Kidney epithelial cell (primary cell): ENCODE data around the gene SKAP1. TPM values are rescaled to one million over a fixed set of nuclear protein-coding genes. Genes with fewer than 3 reads are reported as not detected.

Experiments
- DNase-seq: peaks from one replicate; pipeline ENCODE4 v3.0.0-alpha.2; 2010; ENCODE audit warnings: low read depth
- H3K27me3 ChIP-seq: 2 replicates; pipeline ENCODE4 v1.6.0; 2011; ENCODE audit warnings: low read length; ENCODE audit not compliant: control insufficient read depth, insufficient read depth
- H3K36me3 ChIP-seq: 2 replicates; pipeline ENCODE4 v1.5.1; 2011; ENCODE audit warnings: low read length; ENCODE audit not compliant: control insufficient read depth, insufficient read depth
- H3K4me3 ChIP-seq: 2 replicates; pipeline ENCODE4 v1.5.1; 2011; ENCODE audit warnings: low read depth, mild to moderate bottlenecking, control low read depth, low read length
- CTCF ChIP-seq: IDR thresholded peaks from 2 replicates; pipeline ENCODE4 v1.5.1; 2011; ENCODE audit warnings: mild to moderate bottlenecking, moderate library complexity, low read length, control low read depth, inconsistent platforms; ENCODE audit not compliant: insufficient read depth, poor library complexity, severe bottlenecking
- total RNA-seq: library from RNA; depleted of rRNA; stranded (reverse); fragments of >200 nt; gene quantifications from 2 replicates; pipeline ENCODE4 v1.2.3, GENCODE V29; 2015

Gene SKAP1
- total RNA-seq, 1 donor from 2014 or later, result 5.6 TPM

GRCh38 chr17:48328457-48328856 lies 101.6 kb downstream of the SKAP1 start:
- H3K27me3 ChIP-seq, result no peaks in the 10 kb centered on the region
- H3K36me3 ChIP-seq, result no peaks in the 10 kb centered on the region
- no peak for DNase-seq
- TF ChIP-seq CTCF, result no peak
- no peak overlapping the region for H3K4me3 ChIP-seq

- Histone ChIP-seq H3K36me3 (no peaks in the 10 kb centered on the region), H3K4me3 (no peak overlapping the region), H3K27me3 (no peaks in the 10 kb centered on the region)
- no peak for TF ChIP-seq CTCF
- DNase-seq, result no peak
Measured at GRCh38 chr17:48326310-48326709, 103.7 kb downstream of the SKAP1 start.

GRCh38 chr17:48322060-48322459 lies 108.0 kb downstream of the SKAP1 start:
- H3K36me3 ChIP-seq, result no peaks in the 10 kb centered on the region
- no peaks in the 10 kb centered on the region for H3K27me3 ChIP-seq
- peak; percentile 3 for TF ChIP-seq CTCF
- H3K4me3 ChIP-seq, result no peak overlapping the region
- DNase-seq, result no peak

- Histone ChIP-seq H3K4me3 (no peak overlapping the region), H3K27me3 (no peaks in the 10 kb centered on the region), H3K36me3 (no peaks in the 10 kb centered on the region)
Measured at GRCh38 chr17:48317732-48318131, 112.3 kb downstream of the SKAP1 start.

GRCh38 chr17:48314716-48315115 lies 115.3 kb downstream of the SKAP1 start:
- H3K27me3 ChIP-seq, result no peaks in the 10 kb centered on the region
- DNase-seq, result no peak
- H3K36me3 ChIP-seq, result no peaks in the 10 kb centered on the region
- TF ChIP-seq CTCF, result no peak
- no peak overlapping the region for H3K4me3 ChIP-seq

More at GRCh38 chr17:48317732-48318131, 112.3 kb downstream of the SKAP1 start:
- TF ChIP-seq CTCF, result no peak
- DNase-seq, result no peak

- DNase-seq, result no peak
- H3K36me3 ChIP-seq, result no peaks in the 10 kb centered on the region
- no peaks in the 10 kb centered on the region for H3K27me3 ChIP-seq
- no peak overlapping the region for H3K4me3 ChIP-seq
- no peak for TF ChIP-seq CTCF
Measured at GRCh38 chr17:48313096-48313755, 116.8 kb downstream of the SKAP1 start.
